Measurements from ENCODE around the gene PLA2G12A. TPM values are rescaled to one million over a fixed set of nuclear protein-coding genes. Genes with fewer than 3 reads are reported as not detected.

Gene PLA2G12A
- total and polyA plus RNA-seq, 10 of the 15 experiments (the other 5 are each of a cell fraction or from before 2014, with no cell fraction given): 3.7 to 36.8 (median 15.5) TPM

- RAD21 ChIA-PET (ENCODE audit: unreplicated experiment): no interaction called here
- CTCF ChIA-PET: no interaction called here
- DNase-seq (ENCODE audit: low read depth, low spot score) (no peak), FAIRE-seq (no peak), ATAC-seq (no peak)
- SMC1A ChIA-PET (ENCODE audit: uncharacterized antibody, unreplicated experiment): interaction anchor here (0.8 to 1.4 kb wide), 2 partner anchors 165 to 178 kb away, joined by 3 to 5 read pairs; no protein-coding TSS in a partner anchor
- Histone ChIP-seq H3K4me2 (ENCODE audit: control insufficient read depth, insufficient read depth) (no peak overlapping the region), H2AFZ (ENCODE audit: control insufficient read depth, low read depth, low read length) (no peak overlapping the region), H3K79me2 (ENCODE audit: control insufficient read depth, insufficient read depth, low read length) (no peaks in the 10 kb centered on the region), H3K4me1 (ENCODE audit: control insufficient read depth, insufficient read depth, low read length) (no peaks in the 10 kb centered on the region), H3K9ac (ENCODE audit: control insufficient read depth, insufficient read depth, low read length) (no peak overlapping the region), H4K20me1 (ENCODE audit: control insufficient read depth, insufficient read depth) (no peaks in the 10 kb centered on the region), H3K4me3 (no peak overlapping the region), H3K27me3 (replicated peaks in 1 of 2; ENCODE audit: control insufficient read depth in 2 of 2, insufficient read depth in 2 of 2, low read length in 1 of 2) (no peaks in the 10 kb centered on the region), H3K36me3 (ENCODE audit: control insufficient read depth in 2 of 2, insufficient read depth in 2 of 2, low read length in 1 of 2) (no peaks in the 10 kb centered on the region), H3K9me3 (replicated peaks; ENCODE audit: control insufficient read depth, insufficient read depth, low read length) (no peaks in the 10 kb centered on the region), H3K27ac (ENCODE audit: control insufficient read depth, insufficient read depth) (no peak overlapping the region)
- in situ Hi-C loops (cut with MboI): no loop called here
- POLR2A ChIA-PET: no interaction called here
- intact Hi-C loops (cut with micrococcal nuclease; ENCODE audit: unreplicated experiment): no loop called here
- BruUV-seq (replicated peaks): no TSS peak
- 47% methylated on average over 3 of the region's 3 CpGs for WGBS (ENCODE audit: insufficient coverage, insufficient replicate concordance, low lambda C conversion rate, missing lambda C conversion rate)
- TF ChIP-seq ZNF687 (IDR thresholded peaks at IDR 0.05) (no peak), PML (IDR thresholded peaks at IDR 0.05; ENCODE audit: low read length) (no peak), MEF2A (IDR thresholded peaks at IDR 0.05; ENCODE audit: insufficient read depth, low read depth, low read length) (no peak), SMAD5 (IDR thresholded peaks at IDR 0.05; ENCODE audit: low read depth) (no peak), ZNF274 (IDR thresholded peaks at IDR 0.05; ENCODE audit: insufficient read depth, insufficient read length) (no peak), MEF2B (IDR thresholded peaks at IDR 0.05; ENCODE audit: partially characterized antibody, poor library complexity, severe bottlenecking) (no peak)
- TF ChIP-seq, protein P1, sequence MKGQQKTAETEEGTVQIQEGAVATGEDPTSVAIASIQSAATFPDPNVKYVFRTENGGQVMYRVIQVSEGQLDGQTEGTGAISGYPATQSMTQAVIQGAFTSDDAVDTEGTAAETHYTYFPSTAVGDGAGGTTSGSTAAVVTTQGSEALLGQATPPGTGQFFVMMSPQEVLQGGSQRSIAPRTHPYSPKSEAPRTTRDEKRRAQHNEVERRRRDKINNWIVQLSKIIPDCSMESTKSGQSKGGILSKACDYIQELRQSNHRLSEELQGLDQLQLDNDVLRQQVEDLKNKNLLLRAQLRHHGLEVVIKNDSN (IDR thresholded peaks at IDR 0.05; ENCODE audit: borderline replicate concordance, extremely low read length, insufficient read depth, low read depth, low read length): no peak
- TF ChIP-seq, protein P2, sequence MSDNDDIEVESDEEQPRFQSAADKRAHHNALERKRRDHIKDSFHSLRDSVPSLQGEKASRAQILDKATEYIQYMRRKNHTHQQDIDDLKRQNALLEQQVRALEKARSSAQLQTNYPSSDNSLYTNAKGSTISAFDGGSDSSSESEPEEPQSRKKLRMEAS (IDR thresholded peaks at IDR 0.05; ENCODE audit: low read depth, low read length): no peak
Observed at GRCh38 chr4:109739547-109739946, 9.7 kb upstream of the PLA2G12A start.
